ENCODE results near the gene ZNF804A. TPM values are rescaled to one million over a fixed set of nuclear protein-coding genes. Genes with fewer than 3 reads are reported as not detected.

Gene ZNF804A
- total and polyA plus RNA-seq, 2 of the 8 experiments (the other 6 are each of a cell fraction or from before 2014, with no cell fraction given) = 0.02 TPM; not detected in 1

DNA sequence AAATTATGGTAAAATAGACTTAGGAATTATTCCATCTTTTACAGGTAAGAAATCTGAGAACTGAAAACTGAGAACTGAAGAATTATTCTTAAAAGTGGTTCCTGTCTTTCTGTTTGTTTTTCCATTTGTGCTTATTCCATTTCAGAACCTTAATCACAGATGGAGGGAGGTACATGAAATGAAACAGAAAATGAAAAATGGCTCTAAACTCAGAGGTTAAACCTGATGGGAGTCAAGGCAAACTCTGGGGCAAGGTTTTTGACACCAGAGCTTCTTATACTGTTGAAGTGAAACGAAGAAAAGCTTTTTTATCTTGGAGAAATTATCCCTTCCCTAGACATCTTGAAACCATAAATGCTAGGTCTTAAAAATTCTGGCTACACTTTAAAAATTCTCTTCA lies 182.1 kb downstream of the ZNF804A start:
- H3K4ac ChIP-seq (replicated peaks; ENCODE audit: insufficient read length, low read depth, low read length) = no peak overlapping the region
- no peak overlapping the region for H3K4me3 ChIP-seq (ENCODE audit: extremely low read depth in 1 of 4, insufficient read depth in 2 of 4, low read depth in 3 of 4, low read length in 4 of 4)
- no peak overlapping the region for H2AK5ac ChIP-seq (ENCODE audit: low read depth, low read length)
- no peak overlapping the region for H3K27ac ChIP-seq (ENCODE audit: low read depth, low read length)
- DNase-seq (ENCODE audit: low read depth in 1 of 2, low spot score in 2 of 2) (no peak), FAIRE-seq (no peak)
- no peak overlapping the region for H3K9ac ChIP-seq (replicated peaks in 1 of 4; ENCODE audit: extremely low read depth in 1 of 4, low read depth in 3 of 4, low read length in 3 of 4)
- no peak overlapping the region for H3K4me2 ChIP-seq (ENCODE audit: insufficient read depth in 1 of 2, low read depth in 2 of 2, low read length in 2 of 2)
- no peak overlapping the region for H4K91ac ChIP-seq (replicated peaks; ENCODE audit: insufficient read length, low read length)
- H3K56ac ChIP-seq (replicated peaks; ENCODE audit: insufficient read length, low read depth, low read length) = no peak overlapping the region
- no peak overlapping the region for H3K14ac ChIP-seq (ENCODE audit: insufficient read length)
- H4K5ac ChIP-seq (ENCODE audit: insufficient read length, low read depth, low read length) = no peak overlapping the region
- no peaks in the 10 kb centered on the region; a peak in 1 of 7 replicates for H3K4me1 ChIP-seq (replicated peaks in 1 of 4; ENCODE audit: control insufficient read depth in 3 of 4, insufficient read depth in 4 of 4, low read length in 3 of 4)
- H3K23me2 ChIP-seq (ENCODE audit: low read depth, low read length) = no peaks in the 10 kb centered on the region
- no peak overlapping the region for H2BK5ac ChIP-seq (ENCODE audit: low read depth, low read length)
- H3K23ac ChIP-seq (ENCODE audit: insufficient read length) = no peak overlapping the region
- H2BK120ac ChIP-seq (replicated peaks; ENCODE audit: low read depth, low read length) = no peak overlapping the region
- no peak overlapping the region for H2BK20ac ChIP-seq (ENCODE audit: low read length)
- no peak overlapping the region for H2BK12ac ChIP-seq (ENCODE audit: low read depth, low read length)
- WGBS, 2 experiments (ENCODE audit: extremely low coverage in 1 of 2, insufficient coverage in 1 of 2, insufficient read length in 1 of 2, insufficient replicate concordance in 2 of 2, low coverage in 1 of 2, low lambda C conversion rate in 2 of 2, missing lambda C conversion rate in 1 of 2) = 65% methylated on average over 1 of the region's 1 CpG; no CpG with 5 or more reads in 1 of the 2 experiments
- H3K27me3 ChIP-seq (replicated peaks in 1 of 4; ENCODE audit: control insufficient read depth in 3 of 4, extremely low read depth in 1 of 4, insufficient read depth in 3 of 4, low read length in 3 of 4) = no peaks in the 10 kb centered on the region
- H4K8ac ChIP-seq (ENCODE audit: extremely low read depth, insufficient read depth, low read length) = no peak overlapping the region
- no peaks in the 10 kb centered on the region for H3K36me3 ChIP-seq (ENCODE audit: control insufficient read depth in 2 of 4, insufficient read depth in 4 of 4, low read length in 3 of 4)
- no peaks in the 10 kb centered on the region for H3K79me2 ChIP-seq (ENCODE audit: control insufficient read depth in 1 of 2, insufficient read depth in 2 of 2, low read length in 2 of 2)
- no peak overlapping the region for H2BK15ac ChIP-seq (ENCODE audit: low read length)
- no peaks in the 10 kb centered on the region for H3K9me3 ChIP-seq (ENCODE audit: insufficient read depth in 2 of 2, low read depth in 1 of 2, low read length in 1 of 2)
- no peak overlapping the region for H3K18ac ChIP-seq (ENCODE audit: extremely low read depth, low read length)
- no peaks in the 10 kb centered on the region for H4K20me1 ChIP-seq (replicated peaks in 1 of 2; ENCODE audit: control insufficient read depth in 1 of 2, insufficient read depth in 2 of 2, low read length in 2 of 2)
- H3K79me1 ChIP-seq (ENCODE audit: low read depth, low read length) = no peaks in the 10 kb centered on the region
- ChIA-PET POLR2A (ENCODE audit: partially characterized antibody) (no interaction called here), CTCF (ENCODE audit: partially characterized antibody) (no interaction called here)
- no peak overlapping the region for H2AFZ ChIP-seq (ENCODE audit: low read length)
- TF ChIP-seq GTF2F1 (IDR thresholded peaks at IDR 0.05; ENCODE audit: borderline replicate concordance, low read depth, low read length) = no peak
- no peak for TF ChIP-seq KDM5A (IDR thresholded peaks at IDR 0.05; ENCODE audit: low read length)
- TF ChIP-seq, protein P1, sequence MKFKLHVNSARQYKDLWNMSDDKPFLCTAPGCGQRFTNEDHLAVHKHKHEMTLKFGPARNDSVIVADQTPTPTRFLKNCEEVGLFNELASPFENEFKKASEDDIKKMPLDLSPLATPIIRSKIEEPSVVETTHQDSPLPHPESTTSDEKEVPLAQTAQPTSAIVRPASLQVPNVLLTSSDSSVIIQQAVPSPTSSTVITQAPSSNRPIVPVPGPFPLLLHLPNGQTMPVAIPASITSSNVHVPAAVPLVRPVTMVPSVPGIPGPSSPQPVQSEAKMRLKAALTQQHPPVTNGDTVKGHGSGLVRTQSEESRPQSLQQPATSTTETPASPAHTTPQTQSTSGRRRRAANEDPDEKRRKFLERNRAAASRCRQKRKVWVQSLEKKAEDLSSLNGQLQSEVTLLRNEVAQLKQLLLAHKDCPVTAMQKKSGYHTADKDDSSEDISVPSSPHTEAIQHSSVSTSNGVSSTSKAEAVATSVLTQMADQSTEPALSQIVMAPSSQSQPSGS (IDR thresholded peaks at IDR 0.05; ENCODE audit: low read length) = no peak
- TF ChIP-seq, protein P2, sequence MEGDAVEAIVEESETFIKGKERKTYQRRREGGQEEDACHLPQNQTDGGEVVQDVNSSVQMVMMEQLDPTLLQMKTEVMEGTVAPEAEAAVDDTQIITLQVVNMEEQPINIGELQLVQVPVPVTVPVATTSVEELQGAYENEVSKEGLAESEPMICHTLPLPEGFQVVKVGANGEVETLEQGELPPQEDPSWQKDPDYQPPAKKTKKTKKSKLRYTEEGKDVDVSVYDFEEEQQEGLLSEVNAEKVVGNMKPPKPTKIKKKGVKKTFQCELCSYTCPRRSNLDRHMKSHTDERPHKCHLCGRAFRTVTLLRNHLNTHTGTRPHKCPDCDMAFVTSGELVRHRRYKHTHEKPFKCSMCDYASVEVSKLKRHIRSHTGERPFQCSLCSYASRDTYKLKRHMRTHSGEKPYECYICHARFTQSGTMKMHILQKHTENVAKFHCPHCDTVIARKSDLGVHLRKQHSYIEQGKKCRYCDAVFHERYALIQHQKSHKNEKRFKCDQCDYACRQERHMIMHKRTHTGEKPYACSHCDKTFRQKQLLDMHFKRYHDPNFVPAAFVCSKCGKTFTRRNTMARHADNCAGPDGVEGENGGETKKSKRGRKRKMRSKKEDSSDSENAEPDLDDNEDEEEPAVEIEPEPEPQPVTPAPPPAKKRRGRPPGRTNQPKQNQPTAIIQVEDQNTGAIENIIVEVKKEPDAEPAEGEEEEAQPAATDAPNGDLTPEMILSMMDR (IDR thresholded peaks at IDR 0.05; ENCODE audit: control extremely low read depth in 1 of 3, insufficient read depth in 1 of 3, low read depth in 1 of 3, low read length in 3 of 3) = no peak
- no peak for TF ChIP-seq HDAC6 (IDR thresholded peaks at IDR 0.05; ENCODE audit: low read depth, low read length)
- TF ChIP-seq SAP30 (IDR thresholded peaks at IDR 0.05; ENCODE audit: insufficient read depth, insufficient replicate concordance, low read length) = no peak
- TF ChIP-seq, protein P3, sequence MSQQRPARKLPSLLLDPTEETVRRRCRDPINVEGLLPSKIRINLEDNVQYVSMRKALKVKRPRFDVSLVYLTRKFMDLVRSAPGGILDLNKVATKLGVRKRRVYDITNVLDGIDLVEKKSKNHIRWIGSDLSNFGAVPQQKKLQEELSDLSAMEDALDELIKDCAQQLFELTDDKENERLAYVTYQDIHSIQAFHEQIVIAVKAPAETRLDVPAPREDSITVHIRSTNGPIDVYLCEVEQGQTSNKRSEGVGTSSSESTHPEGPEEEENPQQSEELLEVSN (IDR thresholded peaks at IDR 0.05) = no peak
- no peak for TF ChIP-seq BACH1 (IDR thresholded peaks at IDR 0.05; ENCODE audit: low read length)
- TF ChIP-seq SIRT6 (IDR thresholded peaks at IDR 0.05; ENCODE audit: low read length) = no peak
- TF ChIP-seq SIX5 (IDR thresholded peaks at IDR 0.05; ENCODE audit: low read depth, low read length) = no peak

Data from H1 (cell line).